ENCODE data around the gene B4GALT1.

B4GALT1 gene

GRCh38 chr9:33190021-33190705 is 23.0 kb upstream of the B4GALT1 start:
- TF ChIP-seq GATA3 (IDR thresholded peaks at IDR 0.05; ENCODE audit: low read depth, low read length), result no peak
- TF ChIP-seq GATA2 (IDR thresholded peaks at IDR 0.05; ENCODE audit: low read depth, low read length), result no peak

- TF ChIP-seq GATA2 (IDR thresholded peaks at IDR 0.05; ENCODE audit: low read depth, low read length) (no peak), GATA3 (IDR thresholded peaks at IDR 0.05; ENCODE audit: low read depth, low read length) (no peak)
Observed at GRCh38 chr9:33189331-33189791, 22.2 kb upstream of the B4GALT1 start.

DNA sequence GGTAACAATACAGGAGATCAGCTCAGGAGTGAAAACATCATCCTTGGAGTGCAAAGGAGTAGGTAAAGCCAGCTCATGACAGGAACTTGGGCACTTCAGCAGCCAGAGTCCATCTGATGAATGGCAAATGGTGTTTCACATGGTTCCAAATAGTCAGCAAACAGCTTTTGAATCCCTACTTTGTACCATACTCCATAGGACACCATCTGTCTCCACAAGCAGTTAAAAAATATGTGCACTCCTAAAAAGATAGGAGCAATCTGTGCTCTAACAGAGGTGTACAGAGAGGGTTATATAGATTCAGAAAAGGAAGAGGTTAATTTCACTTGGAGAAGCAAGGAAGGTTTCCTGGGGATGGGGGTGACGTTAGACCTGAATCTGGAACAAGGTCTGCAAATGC is 21.6 kb upstream of the B4GALT1 start:
- TF ChIP-seq GATA2 (IDR thresholded peaks at IDR 0.05; ENCODE audit: low read depth, low read length) (no peak), GATA3 (IDR thresholded peaks at IDR 0.05; ENCODE audit: low read depth, low read length) (no peak)

GRCh38 chr9:33187519-33188218 is 20.5 kb upstream of the B4GALT1 start:
- TF ChIP-seq GATA2 (IDR thresholded peaks at IDR 0.05; ENCODE audit: low read depth, low read length) (no peak), GATA3 (IDR thresholded peaks at IDR 0.05; ENCODE audit: low read depth, low read length) (no peak)

DNA sequence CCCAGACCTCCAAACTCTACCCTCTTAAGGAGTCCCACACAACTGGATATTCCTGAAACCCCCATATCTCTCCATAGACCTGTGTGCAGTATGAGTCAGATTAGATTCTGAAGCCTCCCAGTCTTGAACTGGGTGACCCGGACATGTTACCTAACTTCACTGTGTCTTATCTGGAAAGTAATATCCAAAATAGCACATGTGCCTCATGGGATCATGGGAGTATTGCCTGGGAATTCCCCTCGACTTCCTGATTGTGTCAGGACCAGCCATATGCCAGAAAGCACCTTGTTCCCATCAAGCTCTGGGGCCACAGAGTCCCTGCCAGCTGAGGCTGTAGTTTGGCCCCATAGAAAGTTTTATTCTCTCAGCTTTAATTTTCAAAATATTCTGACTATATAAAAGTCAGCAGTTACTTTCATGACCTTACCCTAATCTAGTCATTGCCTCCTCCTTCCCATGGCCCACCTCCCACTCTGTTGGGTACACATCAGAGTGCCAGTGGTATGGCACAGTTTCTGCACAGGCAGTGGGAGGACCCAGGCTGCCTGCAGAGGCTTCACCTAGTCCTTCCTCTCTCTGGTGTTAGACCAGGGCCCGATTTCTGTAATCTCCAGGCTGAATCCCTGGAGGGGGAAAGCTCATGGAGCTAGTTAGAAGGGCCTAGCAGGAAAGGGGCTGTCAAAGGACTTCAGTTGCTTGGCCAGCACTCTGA is 19.5 kb upstream of the B4GALT1 start:
- TF ChIP-seq GATA2 (IDR thresholded peaks at IDR 0.05; ENCODE audit: low read depth, low read length) (no peak), GATA3 (IDR thresholded peaks at IDR 0.05; ENCODE audit: low read depth, low read length) (no peak)

- TF ChIP-seq GATA3 (IDR thresholded peaks at IDR 0.05; ENCODE audit: low read depth, low read length), result no peak
- TF ChIP-seq GATA2 (IDR thresholded peaks at IDR 0.05; ENCODE audit: low read depth, low read length), result no peak
Observed at GRCh38 chr9:33185858-33186257, 18.7 kb upstream of the B4GALT1 start.

GRCh38 chr9:33185406-33185805 is 18.3 kb upstream of the B4GALT1 start:
- TF ChIP-seq GATA2 (IDR thresholded peaks at IDR 0.05; ENCODE audit: low read depth, low read length) (no peak), GATA3 (IDR thresholded peaks at IDR 0.05; ENCODE audit: low read depth, low read length) (no peak)

DNA sequence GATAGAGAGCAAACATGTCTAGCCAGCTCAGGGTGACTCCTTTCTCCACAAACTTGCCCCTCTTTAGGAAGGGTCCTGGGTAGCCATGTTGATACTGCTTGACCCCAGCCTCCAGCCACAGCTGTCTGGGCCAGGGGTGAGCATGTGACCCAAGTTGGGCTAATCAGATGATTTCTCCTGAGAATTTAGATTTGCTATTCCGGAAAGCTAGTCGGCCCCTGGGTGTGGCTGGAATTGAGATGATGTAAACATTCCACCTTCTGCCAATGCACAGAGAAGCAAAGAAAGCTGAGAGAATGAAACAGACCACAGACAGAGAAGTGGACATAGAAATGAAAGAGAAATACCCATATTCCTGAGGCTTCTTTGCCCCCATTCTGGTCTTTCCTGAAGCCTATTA is 17.8 kb upstream of the B4GALT1 start:
- TF ChIP-seq GATA3 (IDR thresholded peaks at IDR 0.05; ENCODE audit: low read depth, low read length), result no peak
- no peak for TF ChIP-seq GATA2 (IDR thresholded peaks at IDR 0.05; ENCODE audit: low read depth, low read length)

DNA sequence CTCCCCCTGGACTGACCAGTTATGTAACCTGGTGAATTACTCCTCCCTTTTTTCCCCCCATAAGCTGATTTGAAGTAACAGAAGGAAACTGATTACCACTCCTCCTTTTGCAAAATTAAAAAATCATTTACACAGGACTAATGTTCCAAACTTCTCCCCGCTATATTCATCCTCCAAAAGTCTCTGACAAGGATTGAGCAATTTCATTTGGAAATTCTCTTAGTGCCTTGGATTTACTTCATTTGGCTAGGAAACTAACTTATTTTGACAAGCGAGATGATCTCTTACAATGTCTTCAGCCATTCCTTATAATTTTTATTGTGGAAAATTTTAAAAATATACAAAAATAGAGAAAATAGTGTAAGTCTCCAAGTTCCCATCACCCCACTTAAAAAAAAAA is 15.4 kb upstream of the B4GALT1 start:
- TF ChIP-seq GATA2 (IDR thresholded peaks at IDR 0.05; ENCODE audit: low read depth, low read length) (no peak), GATA3 (IDR thresholded peaks at IDR 0.05; ENCODE audit: low read depth, low read length) (no peak)

GRCh38 chr9:33180526-33181184 is 13.5 kb upstream of the B4GALT1 start:
- no peak for TF ChIP-seq GATA3 (IDR thresholded peaks at IDR 0.05; ENCODE audit: low read depth, low read length)
- no peak for TF ChIP-seq GATA2 (IDR thresholded peaks at IDR 0.05; ENCODE audit: low read depth, low read length)

- TF ChIP-seq GATA2 (IDR thresholded peaks at IDR 0.05; ENCODE audit: low read depth, low read length), result no peak
- TF ChIP-seq GATA3 (IDR thresholded peaks at IDR 0.05; ENCODE audit: low read depth, low read length), result no peak
Observed at GRCh38 chr9:33178972-33179697, 12.0 kb upstream of the B4GALT1 start.

DNA sequence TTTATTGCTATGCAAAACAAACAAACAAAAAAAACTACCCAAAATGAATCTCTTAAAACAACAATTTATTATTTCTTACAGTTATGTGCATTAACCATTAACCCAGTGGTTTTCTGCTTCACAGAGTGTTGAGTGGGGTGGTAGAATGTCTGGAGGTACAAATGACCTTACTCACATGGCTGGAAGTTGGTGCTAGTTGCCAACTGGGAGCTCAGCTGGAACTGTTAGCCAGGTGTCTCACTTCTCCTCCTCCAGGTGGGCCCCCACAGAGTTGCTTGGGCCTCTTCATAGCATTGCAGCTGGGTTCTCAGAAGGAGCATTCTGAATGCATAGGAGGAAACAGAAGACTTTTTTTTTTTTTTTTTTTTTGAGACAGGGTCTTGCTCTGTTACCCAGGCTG is 10.5 kb upstream of the B4GALT1 start:
- TF ChIP-seq GATA3 (IDR thresholded peaks at IDR 0.05; ENCODE audit: low read depth, low read length) (no peak), GATA2 (IDR thresholded peaks at IDR 0.05; ENCODE audit: low read depth, low read length) (no peak)

GRCh38 chr9:33177086-33177485 is 9.9 kb upstream of the B4GALT1 start:
- TF ChIP-seq GATA3 (IDR thresholded peaks at IDR 0.05; ENCODE audit: low read depth, low read length) (no peak), GATA2 (IDR thresholded peaks at IDR 0.05; ENCODE audit: low read depth, low read length) (no peak)
